H9 (cell line): ENCODE results near the gene ZNF530. TPM values are rescaled to one million over a fixed set of nuclear protein-coding genes. Genes with fewer than 3 reads are reported as not detected.

ENCODE experiments used
- DNase-seq: peaks from one replicate; pipeline ENCODE4 v3.0.0-alpha.2; 2017
- H2AFZ ChIP-seq: one replicate; pipeline ENCODE4 v1.6.1; 2013; ENCODE audit warnings: mild to moderate bottlenecking, low read length, control low read depth, moderate library complexity
- H2AK5ac ChIP-seq: 2 replicates; pipeline ENCODE4 v1.6.1; 2013; ENCODE audit warnings: low read length, control low read depth, mixed read lengths; ENCODE audit not compliant: insufficient read length
- H2BK120ac ChIP-seq: one replicate; pipeline ENCODE4 v1.6.1; 2013; ENCODE audit warnings: low read depth, mild to moderate bottlenecking, low read length, control low read depth, inconsistent platforms; ENCODE audit not compliant: poor library complexity, severe bottlenecking
- H2BK12ac ChIP-seq: 2 replicates; pipeline ENCODE4 v1.6.1; 2013; ENCODE audit warnings: low read length, control low read depth, mixed read lengths, low read depth; ENCODE audit not compliant: insufficient read length
- H2BK15ac ChIP-seq: 2 replicates; pipeline ENCODE4 v1.6.1; 2013; ENCODE audit warnings: low read depth, low read length, control low read depth
- H2BK20ac ChIP-seq: one replicate; pipeline ENCODE4 v1.6.1; 2013; ENCODE audit warnings: low read depth, mild to moderate bottlenecking, low read length, control low read depth, inconsistent platforms; ENCODE audit not compliant: poor library complexity, severe bottlenecking
- H2BK5ac ChIP-seq: 2 replicates; pipeline ENCODE4 v1.6.1; 2013; ENCODE audit warnings: low read length, control low read depth, mixed read lengths; ENCODE audit not compliant: insufficient read length
- H3K14ac ChIP-seq: 2 replicates; pipeline ENCODE4 v1.6.1; 2013; ENCODE audit warnings: low read length, control low read depth; ENCODE audit not compliant: insufficient read depth
- H3K18ac ChIP-seq: 2 replicates; pipeline ENCODE4 v1.6.1; 2013; ENCODE audit warnings: low read depth, mild to moderate bottlenecking, mixed read lengths, low read length, control low read depth; ENCODE audit not compliant: insufficient read length
- H3K23ac ChIP-seq: 2 replicates; pipeline ENCODE4 v1.6.1; 2013; ENCODE audit warnings: low read length, control low read depth, mixed read lengths, low read depth; ENCODE audit not compliant: insufficient read length
- H3K23me2 ChIP-seq: 2 replicates; pipeline ENCODE4 v1.6.1; 2013; ENCODE audit warnings: low read depth, mild to moderate bottlenecking, mixed read lengths, low read length, control low read depth; ENCODE audit not compliant: insufficient read length, poor library complexity, severe bottlenecking
- H3K27ac ChIP-seq: 2 replicates; pipeline ENCODE4 v1.5.1; 2013; ENCODE audit warnings: low read length, control low read depth, mixed read lengths, low read depth; ENCODE audit not compliant: insufficient read length
- H3K27me3 ChIP-seq: 2 replicates; pipeline ENCODE4 v1.6.1; 2013; ENCODE audit warnings: low read length, control low read depth, inconsistent platforms; ENCODE audit not compliant: insufficient read depth
- H3K4ac ChIP-seq: 2 replicates; pipeline ENCODE4 v1.6.1; 2013; ENCODE audit warnings: low read depth, mild to moderate bottlenecking, control low read depth, inconsistent platforms, low read length, moderate library complexity
- H3K4me1 ChIP-seq: 2 replicates; pipeline ENCODE4 v1.6.1; 2013; ENCODE audit warnings: low read length, control low read depth, inconsistent platforms; ENCODE audit not compliant: insufficient read depth
- H3K4me2 ChIP-seq: 2 replicates; pipeline ENCODE4 v1.6.1; 2013; ENCODE audit warnings: low read length, control low read depth, mixed read lengths; ENCODE audit not compliant: insufficient read length, insufficient read depth
- H3K56ac ChIP-seq: 2 replicates; pipeline ENCODE4 v1.6.1; 2013; ENCODE audit warnings: low read depth, mild to moderate bottlenecking, mixed read lengths, low read length, control low read depth; ENCODE audit not compliant: insufficient read length
- H3K79me1 ChIP-seq: 2 replicates; pipeline ENCODE4 v1.6.1; 2013; ENCODE audit warnings: low read depth, mild to moderate bottlenecking, moderate library complexity, low read length, control low read depth, inconsistent platforms; ENCODE audit not compliant: insufficient read depth, poor library complexity, severe bottlenecking
- H3K79me2 ChIP-seq: 2 replicates; pipeline ENCODE4 v1.6.1; 2013; ENCODE audit warnings: low read length, control low read depth, inconsistent platforms; ENCODE audit not compliant: insufficient read depth
- H3K9ac ChIP-seq: 2 replicates; pipeline ENCODE4 v1.6.1; 2013; ENCODE audit warnings: low read length, control low read depth, mixed read lengths; ENCODE audit not compliant: insufficient read length; ENCODE audit errors: extremely low read depth
- H3K9me3 ChIP-seq: one replicate; pipeline ENCODE4 v1.6.1; 2013; ENCODE audit warnings: low read depth, low read length, inconsistent platforms; ENCODE audit not compliant: control insufficient read depth
- H3T11ph ChIP-seq: one replicate; pipeline ENCODE4 v1.6.1; 2013; ENCODE audit warnings: mild to moderate bottlenecking, low read length, control low read depth, inconsistent platforms
- H4K20me1 ChIP-seq: one replicate; pipeline ENCODE4 v1.6.1; 2013; ENCODE audit not compliant: control insufficient read depth, insufficient read length, insufficient read depth
- H4K5ac ChIP-seq: 2 replicates; pipeline ENCODE4 v1.6.1; 2013; ENCODE audit warnings: low read depth, mild to moderate bottlenecking, mixed read lengths, low read length, control low read depth; ENCODE audit not compliant: insufficient read length
- H4K8ac ChIP-seq: replicated peaks from 2 replicates; pipeline ENCODE4 v1.6.1; 2013; ENCODE audit warnings: low read length, control low read depth, mixed read lengths, low read depth; ENCODE audit not compliant: insufficient read length
- H4K91ac ChIP-seq: 2 replicates; pipeline ENCODE4 v1.6.1; 2013; ENCODE audit warnings: low read depth, mild to moderate bottlenecking, moderate library complexity, mixed read lengths, low read length, control low read depth; ENCODE audit not compliant: insufficient read length
- H3K27ac Mint-ChIP-seq, 3 experiments: 2 replicates in 2 of 3; 3 replicates in 1 of 3; pipeline ENCODE4 v1.8.0; 2020 to 2021; ENCODE audit warnings: mixed read lengths in 3 of 3, mild to moderate bottlenecking in 1 of 3, moderate library complexity in 1 of 3
- H3K27me3 Mint-ChIP-seq: 2 replicates; pipeline ENCODE4 v1.8.0; 2021; ENCODE audit warnings: low read depth, mild to moderate bottlenecking, moderate library complexity, mixed read lengths
- H3K36me3 Mint-ChIP-seq, 3 experiments: 2 replicates in 2 of 3; 3 replicates in 1 of 3; pipeline ENCODE4 v1.8.0; 2020 to 2021; ENCODE audit warnings: low read depth in 3 of 3, mixed read lengths in 3 of 3; ENCODE audit not compliant: insufficient read depth in 1 of 3
- H3K4me1 Mint-ChIP-seq, 2 experiments: 2 replicates each; pipeline ENCODE4 v1.8.0; 2020; ENCODE audit warnings: mixed read lengths in 2 of 2
- H3K4me3 Mint-ChIP-seq, 2 experiments: 2 replicates in 1 of 2; 3 replicates in 1 of 2; pipeline ENCODE4 v1.8.0; 2020 to 2021; ENCODE audit warnings: mild to moderate bottlenecking in 2 of 2, mixed read lengths in 2 of 2, moderate library complexity in 1 of 2
- H3K9me3 Mint-ChIP-seq, 2 experiments: 2 replicates in 1 of 2; 3 replicates in 1 of 2; pipeline ENCODE4 v1.8.0; 2020; ENCODE audit warnings: mild to moderate bottlenecking in 2 of 2, mixed read lengths in 2 of 2, moderate library complexity in 1 of 2
- CTCF ChIP-seq: fragments of 200-600 bp; sonication (generic); conservative IDR thresholded peaks from 3 replicates; pipeline ENCODE4 v1.8.0; 2021; ENCODE audit warnings: antibody characterized with exemption, mild to moderate bottlenecking
- WGBS: extraction: QIAGEN DNeasy Blood & Tissue Kit; methylation state at CpG from one replicate; pipeline ENCODE4 v1.1.7; 2013; ENCODE audit warnings: missing lambda C conversion rate, low lambda C conversion rate, mixed read lengths; ENCODE audit not compliant: insufficient read length; ENCODE audit errors: extremely low coverage; 5-methylcytosine and 5-hydroxymethylcytosine counted together
- total RNA-seq: library from RNA; stranded (reverse); gene quantifications from 2 replicates; pipeline ENCODE4 v1.2.1, GENCODE V29; 2021

ZNF530 gene
- total RNA-seq, 1 experiment from 2014 or later: 9.3 TPM

DNA sequence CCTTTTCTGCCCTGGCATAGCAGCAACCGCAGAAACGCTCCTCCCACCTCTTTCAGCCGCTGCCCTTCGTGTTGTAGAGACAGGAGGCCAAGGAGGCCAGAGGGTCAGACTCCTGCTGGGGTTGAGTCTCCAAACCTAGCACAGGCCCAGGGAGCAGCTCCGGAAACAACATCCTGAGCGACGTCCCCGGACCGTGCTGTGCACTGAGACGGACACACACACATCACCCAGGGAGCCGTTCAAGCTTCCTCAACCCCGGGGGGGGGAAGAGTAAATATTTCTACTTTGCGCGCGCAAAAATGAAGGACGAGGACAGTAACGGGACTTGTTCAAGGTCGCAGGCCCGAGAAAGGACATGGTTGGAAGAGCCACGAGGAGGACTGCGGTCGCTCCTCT is 40.7 kb upstream of the ZNF530 start:
- no peak overlapping the region for H2AK5ac ChIP-seq
- H3K79me1 ChIP-seq: no peaks in the 10 kb centered on the region
- Mint-ChIP-seq H3K9me3 (peaks cover 43 to 48% of the 10 kb centered on the region in 2 experiments), H3K4me3 (peak overlapping the region; percentile 89 to 98), H3K27ac (peak overlapping the region in 2 of 3 experiments; percentile 32 to 95; a peak in 5 of 7 replicates), H3K4me1 (peaks cover 10 to 12% of the 10 kb centered on the region in 2 experiments), H3K36me3 (peaks cover 41 to 58% (median 44%) of the 10 kb centered on the region in 3 experiments), H3K27me3 (peaks cover 7% of the 10 kb centered on the region; the same call in 1 of the 2 replicates)
- no peak overlapping the region for H3K27ac ChIP-seq
- WGBS: no CpG with 5 or more reads among the region's 22 CpGs
- no peaks in the 10 kb centered on the region for H3K4me1 ChIP-seq
- H4K8ac ChIP-seq: no peak overlapping the region
- peak; percentile 30 for DNase-seq
- H2BK5ac ChIP-seq: no peak overlapping the region
- H2BK15ac ChIP-seq: no peak overlapping the region
- H2BK12ac ChIP-seq: no peak overlapping the region
- no peaks in the 10 kb centered on the region for H4K20me1 ChIP-seq
- H2BK20ac ChIP-seq: no peak overlapping the region
- H2BK120ac ChIP-seq: no peak overlapping the region
- H4K5ac ChIP-seq: no peak overlapping the region
- H2AFZ ChIP-seq: no peak overlapping the region
- peaks cover 6% of the 10 kb centered on the region for H3K79me2 ChIP-seq
- no peak overlapping the region for H4K91ac ChIP-seq
- no peak overlapping the region for H3K14ac ChIP-seq
- H3K27me3 ChIP-seq: no peaks in the 10 kb centered on the region
- H3K4ac ChIP-seq: no peak overlapping the region
- H3K18ac ChIP-seq: no peak overlapping the region
- H3K4me2 ChIP-seq: peak overlapping the region; percentile 87
- peaks cover 5% of the 10 kb centered on the region for H3K23me2 ChIP-seq
- no peak overlapping the region for H3T11ph ChIP-seq
- no peak for TF ChIP-seq CTCF
- H3K9me3 ChIP-seq: peaks cover 10% of the 10 kb centered on the region
- H3K56ac ChIP-seq: no peak overlapping the region
- no peak overlapping the region for H3K23ac ChIP-seq
- H3K9ac ChIP-seq: peak overlapping the region; percentile 82
